OCI-LY7 (cell line): Measurements from ENCODE around the gene TMEM260. TPM values are rescaled to one million over a fixed set of nuclear protein-coding genes. Genes with fewer than 3 reads are reported as not detected.

Experiments
- BruUV-seq: library from RNA; stranded (reverse); fragments of 400-500 nt; replicated peaks from 2 replicates; lab custom pipeline; 2021; lab: Mats Ljungman, UMichigan
- CTCF ChIA-PET: fragments of 300-600 bp; sonication (Branson Sonifier 250); formaldehyde crosslinking; loops from one replicate; lab custom pipeline; 2022; ENCODE audit warnings: antibody characterized with exemption; ENCODE audit not compliant: unreplicated experiment; lab: Charles Lee
- POLR2A ChIA-PET: fragments of 300-600 bp; sonication (Branson Sonifier 250); formaldehyde crosslinking; loops from one replicate; lab custom pipeline; 2022; ENCODE audit warnings: antibody characterized with exemption; lab: Charles Lee
- DNase-seq: peaks from one replicate; pipeline ENCODE4 v3.0.0-alpha.2; 2015; ENCODE audit warnings: low spot score
- H2AFZ ChIP-seq: fragments of 200-600 bp; sonication (generic), shearing (Covaris generic); 2 replicates; pipeline ENCODE4 v1.6.1; 2014; ENCODE audit warnings: mild to moderate bottlenecking, antibody characterized with exemption, low read length, moderate library complexity
- H3K27ac ChIP-seq: fragments of 200-600 bp; sonication (generic); 2 replicates; pipeline ENCODE4 v1.5.1; 2014; ENCODE audit warnings: mixed run types, low read depth, mild to moderate bottlenecking, moderate library complexity, low read length, inconsistent platforms; ENCODE audit not compliant: poor library complexity, severe bottlenecking
- H3K36me3 ChIP-seq: fragments of 200-600 bp; sonication (generic); 2 replicates; pipeline ENCODE4 v1.6.1; 2014; ENCODE audit warnings: mild to moderate bottlenecking, antibody characterized with exemption, low read length, moderate library complexity, mixed read lengths; ENCODE audit not compliant: insufficient read depth
- H3K4me1 ChIP-seq: fragments of 200-600 bp; sonication (generic); 2 replicates; pipeline ENCODE4 v1.5.1; 2014; ENCODE audit warnings: mild to moderate bottlenecking, low read length; ENCODE audit not compliant: insufficient read depth, poor library complexity, severe bottlenecking
- H3K4me2 ChIP-seq: fragments of 200-600 bp; sonication (generic); 2 replicates; pipeline ENCODE4 v1.6.1; 2014; ENCODE audit warnings: mild to moderate bottlenecking, low read length
- H3K4me3 ChIP-seq: fragments of 200-600 bp; sonication (generic); 2 replicates; pipeline ENCODE4 v1.5.1; 2014; ENCODE audit warnings: mild to moderate bottlenecking, low read depth, low read length; ENCODE audit not compliant: poor library complexity, severe bottlenecking
- H3K79me2 ChIP-seq: fragments of 200-600 bp; sonication (generic); 2 replicates; pipeline ENCODE4 v1.6.1; 2016; ENCODE audit warnings: low read depth, mild to moderate bottlenecking, low read length, moderate library complexity, mixed read lengths; ENCODE audit not compliant: insufficient read depth
- H3K9me2 ChIP-seq: fragments of 200-600 bp; sonication (generic); 2 replicates; pipeline ENCODE4 v1.6.1; 2016; ENCODE audit warnings: mild to moderate bottlenecking, low read length, mixed read lengths; ENCODE audit not compliant: insufficient read depth
- H3K9me3 ChIP-seq: fragments of 200-600 bp; sonication (generic); 2 replicates; pipeline ENCODE4 v1.6.1; 2014; ENCODE audit warnings: mild to moderate bottlenecking, mixed run types, low read length, mixed read lengths
- H4K20me1 ChIP-seq: fragments of 200-600 bp; sonication (generic); 2 replicates; pipeline ENCODE4 v1.6.1; 2014; ENCODE audit warnings: mild to moderate bottlenecking, antibody characterized with exemption, low read length, moderate library complexity, mixed read lengths; ENCODE audit not compliant: insufficient read depth
- CTCF ChIP-seq: fragments of 200-600 bp; sonication (generic); conservative IDR thresholded peaks from 2 replicates; pipeline ENCODE4 v1.5.1; 2014; ENCODE audit warnings: mild to moderate bottlenecking, antibody characterized with exemption, low read length, moderate library complexity, mixed read lengths
- EZH2phosphoT487 ChIP-seq: fragments of 200-600 bp; sonication (generic); IDR thresholded peaks from 2 replicates; pipeline ENCODE4 v1.6.1; 2018; ENCODE audit warnings: low read depth, borderline replicate concordance, mild to moderate bottlenecking, mixed run types, antibody characterized with exemption, low read length, moderate library complexity, mixed read lengths
- intact Hi-C: fragments of 100-400 bp; cut with micrococcal nuclease; formaldehyde crosslinking; loops from one replicate; pipeline ENCODE4 v1.10.0; 2022; ENCODE audit not compliant: unreplicated experiment
- total RNA-seq, 2 experiments: library from RNA; depleted of rRNA in 1 of 2; stranded (reverse); fragments of >200 nt in 1 of 2; shearing (Covaris generic) in 1 of 2; gene quantifications; 2 replicates each; pipeline ENCODE4 v1.2.3, GENCODE V29; 2014 to 2022

TMEM260 gene
- total RNA-seq, 2 experiments from 2014 or later = 12.4 to 20.1 TPM

- Histone ChIP-seq H2AFZ (no peak overlapping the region), H3K4me1 (no peaks in the 10 kb centered on the region), H4K20me1 (no peaks in the 10 kb centered on the region), H3K79me2 (no peaks in the 10 kb centered on the region), H3K27ac (no peak overlapping the region), H3K4me3 (no peak overlapping the region), H3K9me3 (peaks cover 9% of the 10 kb centered on the region; the same call in 1 of the 2 replicates), H3K36me3 (peaks cover 83% of the 10 kb centered on the region), H3K9me2 (no peaks in the 10 kb centered on the region), H3K4me2 (no peak overlapping the region)
- POLR2A ChIA-PET = interaction anchor here (0.7 to 1.1 kb wide), 3 partner anchors 14 to 434 kb away, joined by 3 to 5 read pairs (median 3); no protein-coding TSS in a partner anchor
- no TSS peak for BruUV-seq
- TF ChIP-seq CTCF (no peak), EZH2phosphoT487 (no peak)
- intact Hi-C loops = no loop called here
- DNase-seq = no peak
- CTCF ChIA-PET = no interaction called here
Observed at GRCh38 chr14:56633544-56633943, 53.9 kb downstream of the TMEM260 start.

- Histone ChIP-seq H3K79me2 (no peaks in the 10 kb centered on the region), H3K36me3 (peaks cover 85% of the 10 kb centered on the region), H3K4me2 (no peak overlapping the region), H3K9me3 (peaks cover 9% of the 10 kb centered on the region; the same call in 1 of the 2 replicates), H2AFZ (no peak overlapping the region), H4K20me1 (no peaks in the 10 kb centered on the region), H3K9me2 (no peaks in the 10 kb centered on the region), H3K4me3 (no peak overlapping the region), H3K4me1 (no peaks in the 10 kb centered on the region), H3K27ac (no peak overlapping the region)
- DNase-seq = no peak
- POLR2A ChIA-PET = no interaction called here
- CTCF ChIA-PET = no interaction called here
- intact Hi-C loops = no loop called here
- BruUV-seq = no TSS peak
- TF ChIP-seq CTCF = no peak
- TF ChIP-seq EZH2phosphoT487 = no peak
Observed at GRCh38 chr14:56635041-56635440, 55.4 kb downstream of the TMEM260 start.

- no peak overlapping the region for H3K4me2 ChIP-seq
- peaks cover 9% of the 10 kb centered on the region; the same call in 1 of the 2 replicates for H3K36me3 ChIP-seq
- ChIA-PET CTCF (no interaction called here), POLR2A (interaction anchor here (0.9 to 1.0 kb wide), 2 partner anchors 14 to 34 kb away, joined by 3 to 5 read pairs; no protein-coding TSS in a partner anchor)
- H4K20me1 ChIP-seq = no peaks in the 10 kb centered on the region
- no peak overlapping the region for H2AFZ ChIP-seq
- no TSS peak for BruUV-seq
- no peaks in the 10 kb centered on the region for H3K9me3 ChIP-seq
- TF ChIP-seq CTCF (no peak), EZH2phosphoT487 (no peak)
- H3K9me2 ChIP-seq = no peaks in the 10 kb centered on the region
- no peaks in the 10 kb centered on the region for H3K4me1 ChIP-seq
- H3K4me3 ChIP-seq = no peak overlapping the region
- no peak overlapping the region for H3K27ac ChIP-seq
- no peak for DNase-seq
- intact Hi-C loops = no loop called here
- no peaks in the 10 kb centered on the region for H3K79me2 ChIP-seq
Observed at GRCh38 chr14:56647493-56647892, 67.9 kb downstream of the TMEM260 start.
